ENCODE measurements around the gene LIPM. TPM values are rescaled to one million over a fixed set of nuclear protein-coding genes. Genes with fewer than 3 reads are reported as not detected.
A peak's percentile ranks its signal among the peaks of the same experiment; 100 is the strongest.

Gene LIPM
- total RNA-seq, 1 donor from 2014 or later = not detected

DNA sequence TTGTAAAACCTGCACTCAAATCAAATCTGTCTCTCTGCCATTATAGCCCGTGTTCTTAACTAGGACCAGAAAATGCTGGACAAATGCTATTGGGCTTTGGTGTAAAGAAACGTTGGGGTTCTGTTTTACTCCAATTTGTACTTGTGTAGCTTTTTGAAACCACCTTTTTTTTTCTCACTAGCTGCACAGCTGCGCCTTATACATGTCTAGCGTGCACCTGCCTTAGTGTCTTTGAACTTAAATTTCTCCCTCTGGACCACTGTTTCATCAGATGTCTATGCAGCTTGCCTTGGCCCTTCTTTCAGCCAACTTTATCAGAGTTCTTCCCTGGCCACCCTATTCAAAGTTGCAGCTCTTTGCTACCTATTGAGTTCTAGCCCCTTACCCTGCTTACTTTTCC is 7.1 kb downstream of the LIPM start:
- H3K27me3 Mint-ChIP-seq = no peaks in the 10 kb centered on the region
- H3K36me3 Mint-ChIP-seq (ENCODE audit: low read depth) = no peaks in the 10 kb centered on the region
- H3K27ac Mint-ChIP-seq = no peak overlapping the region
- intact Hi-C loops (cut with micrococcal nuclease) = loop anchor here (1.0 to 5.0 kb wide), 5 partner anchors 121 to 1153 kb away; partner anchors contain the start of genes KLLN, PTEN and RNLS
- no peak for TF ChIP-seq CTCF (IDR thresholded peaks at IDR 0.05)
- ATAC-seq (ENCODE audit: low read depth) = no peak
- ChIA-PET CTCF (interaction anchor here (1.0 to 2.3 kb wide), 4 partner anchors 227 to 964 kb away, joined by 3 to 8 read pairs (median 4); partner anchors contain the start of gene RNLS), POLR2A (no interaction called here)
- peaks cover 5% of the 10 kb centered on the region for H3K4me1 Mint-ChIP-seq
- no peaks in the 10 kb centered on the region for H3K9me3 Mint-ChIP-seq
- DNase-seq = no peak
- H3K4me3 Mint-ChIP-seq = no peak overlapping the region

DNA sequence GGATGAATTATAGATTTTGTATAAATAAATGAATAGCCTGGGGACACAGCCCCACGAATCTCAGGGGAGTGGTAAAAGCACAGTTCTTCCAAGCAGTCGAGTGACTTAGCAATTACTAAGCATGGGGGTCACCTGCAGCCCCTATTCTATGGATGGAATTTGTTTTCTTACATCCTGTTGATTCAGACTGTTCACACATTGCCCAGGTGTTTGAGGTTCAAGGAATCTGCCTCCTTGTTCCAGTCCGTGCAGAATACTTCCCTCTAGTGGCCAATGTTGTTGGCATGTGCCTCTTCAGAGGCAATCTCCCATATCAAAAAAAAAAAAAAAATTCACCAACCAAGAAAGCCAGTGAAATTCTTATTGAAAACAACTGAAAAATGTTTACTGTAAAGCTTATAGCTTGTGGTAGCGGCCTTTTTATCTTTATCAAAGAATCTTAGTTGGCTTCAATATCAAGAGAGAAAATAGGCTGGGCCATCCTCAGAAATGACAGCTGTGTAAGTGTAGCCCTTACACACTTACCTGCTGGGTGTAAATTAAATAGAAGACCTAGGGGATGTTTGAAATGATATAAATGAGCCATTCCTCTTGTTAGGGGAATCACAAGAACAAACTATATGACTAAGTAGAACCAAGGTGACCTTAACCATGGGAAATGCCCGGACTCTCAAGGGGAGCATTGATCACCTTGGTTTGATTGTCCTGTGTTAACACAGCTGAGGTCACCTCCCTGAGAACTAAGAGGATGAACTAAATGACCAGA is 7.8 kb downstream of the LIPM start:
- ATAC-seq (ENCODE audit: low read depth) = peak; percentile 50
- Mint-ChIP-seq H3K4me1 (peaks cover 5% of the 10 kb centered on the region), H3K9me3 (no peaks in the 10 kb centered on the region), H3K27ac (no peak overlapping the region), H3K4me3 (no peak overlapping the region), H3K27me3 (no peaks in the 10 kb centered on the region), H3K36me3 (ENCODE audit: low read depth) (no peaks in the 10 kb centered on the region)
- DNase-seq = no peak
- ChIA-PET POLR2A (interaction anchor here (0.7 kb wide), 1 partner anchor 893 kb away, joined by 3 read pairs; no protein-coding TSS in a partner anchor), CTCF (interaction anchor here (0.6 to 2.3 kb wide), 15 partner anchors 8 to 1427 kb away, joined by 3 to 8 read pairs (median 3); partner anchors contain the start of gene RNLS)
- intact Hi-C loops (cut with micrococcal nuclease) = loop anchor here (1.0 to 5.0 kb wide), 5 partner anchors 122 to 1154 kb away; partner anchors contain the start of genes KLLN, PTEN and RNLS
- TF ChIP-seq CTCF (IDR thresholded peaks at IDR 0.05) = no peak

GRCh38 chr10:88813200-88813599 is 10.7 kb downstream of the LIPM start:
- peaks cover 5% of the 10 kb centered on the region for H3K4me1 Mint-ChIP-seq
- H3K27ac Mint-ChIP-seq = no peak overlapping the region
- no peaks in the 10 kb centered on the region for H3K9me3 Mint-ChIP-seq
- DNase-seq = no peak
- H3K36me3 Mint-ChIP-seq (ENCODE audit: low read depth) = no peaks in the 10 kb centered on the region
- no peak overlapping the region for H3K4me3 Mint-ChIP-seq
- no peak for TF ChIP-seq CTCF (IDR thresholded peaks at IDR 0.05)
- ChIA-PET CTCF (no interaction called here), POLR2A (no interaction called here)
- no peaks in the 10 kb centered on the region for H3K27me3 Mint-ChIP-seq
- no peak for ATAC-seq (ENCODE audit: low read depth)
- intact Hi-C loops (cut with micrococcal nuclease) = loop anchor here (5.0 kb wide), 2 partner anchors 231 to 951 kb away; partner anchors contain the start of genes KLLN, PTEN and RNLS

GRCh38 chr10:88819290-88819689 is 16.8 kb downstream of the LIPM start:
- Mint-ChIP-seq H3K9me3 (no peaks in the 10 kb centered on the region), H3K27me3 (peaks cover 4% of the 10 kb centered on the region), H3K4me3 (no peak overlapping the region), H3K4me1 (no peaks in the 10 kb centered on the region), H3K36me3 (ENCODE audit: low read depth) (no peaks in the 10 kb centered on the region), H3K27ac (no peak overlapping the region)
- ChIA-PET POLR2A (no interaction called here), CTCF (no interaction called here)
- ATAC-seq (ENCODE audit: low read depth) (no peak), DNase-seq (no peak)
- TF ChIP-seq CTCF (IDR thresholded peaks at IDR 0.05) = no peak
- intact Hi-C loops (cut with micrococcal nuclease) = no loop called here

DNA sequence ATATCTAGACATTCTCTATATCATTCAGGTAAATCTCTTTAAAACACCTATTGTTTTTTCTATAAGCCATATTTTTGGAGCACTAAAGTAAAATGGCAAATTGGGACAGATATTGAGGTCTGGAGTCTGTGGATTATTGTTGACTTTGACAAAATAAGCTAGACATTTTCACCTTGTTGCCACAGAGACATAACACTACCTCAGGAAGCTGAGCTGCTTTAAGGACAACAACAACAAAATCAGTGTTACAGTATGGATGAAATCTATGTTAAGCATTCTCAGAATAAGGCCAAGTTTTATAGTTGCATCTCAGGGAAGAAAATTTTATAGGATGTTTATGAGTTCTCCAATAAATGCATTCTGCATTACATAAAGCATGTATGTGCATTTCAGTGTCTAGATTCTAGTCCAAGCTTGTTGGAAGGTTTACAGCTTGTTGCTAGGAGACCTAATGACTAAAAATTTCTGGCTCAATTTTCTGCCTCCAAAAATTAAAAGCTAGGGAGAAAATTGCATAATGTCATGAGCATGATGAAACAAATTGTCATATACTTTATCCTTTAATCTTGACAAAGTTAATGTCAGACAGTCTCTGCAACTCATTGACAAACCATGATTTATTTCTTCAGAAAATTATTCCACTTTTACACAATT is 18.3 kb downstream of the LIPM start:
- intact Hi-C loops (cut with micrococcal nuclease) = no loop called here
- ATAC-seq (ENCODE audit: low read depth) = no peak
- Mint-ChIP-seq H3K4me1 (peaks cover 10% of the 10 kb centered on the region), H3K4me3 (no peak overlapping the region), H3K27ac (no peak overlapping the region), H3K9me3 (no peaks in the 10 kb centered on the region), H3K27me3 (peaks cover 4% of the 10 kb centered on the region), H3K36me3 (ENCODE audit: low read depth) (no peaks in the 10 kb centered on the region)
- CTCF ChIA-PET = interaction anchor here (1.6 kb wide), 1 partner anchor 10 kb away, joined by 3 read pairs; no protein-coding TSS in a partner anchor
- POLR2A ChIA-PET = no interaction called here
- no peak for DNase-seq
- no peak for TF ChIP-seq CTCF (IDR thresholded peaks at IDR 0.05)

Data from activated B cell treated with CpG ODN at 0.5 μM for 24 hours (primary cell).